Activated CD4-positive, alpha-beta T cell treated with anti-CD3 and anti-CD28 coated beads for 36 hours (primary cell): Measurements from ENCODE around the gene HLA-DRB1. TPM values are rescaled to one million over a fixed set of nuclear protein-coding genes. Genes with fewer than 3 reads are reported as not detected.
"Not testable (repeated sequence)": the region's sequence is repeated elsewhere in the genome, so short reads cannot be mapped to it uniquely, and the experiment has no call there.

Experiments used
- ATAC-seq: fragments of 200-7000 bp; cut with Tn5 transposase; one replicate; pipeline ENCODE4 v1.10.0; 2021; ENCODE audit warnings: mild to moderate bottlenecking, moderate library complexity
- CTCF ChIA-PET: fragments of 350-600 bp; sonication (Branson Sonifier 250); formaldehyde crosslinking; loops from one replicate; lab custom pipeline; 2021; ENCODE audit warnings: antibody characterized with exemption; lab: Charles Lee
- POLR2A ChIA-PET: fragments of 350-600 bp; sonication (Branson Sonifier 250); formaldehyde crosslinking; loops from one replicate; lab custom pipeline; 2021; ENCODE audit warnings: antibody characterized with exemption, inconsistent platforms; lab: Charles Lee
- DNase-seq: peaks from one replicate; pipeline ENCODE4 v3.0.0-alpha.2; 2020
- H3K27ac Mint-ChIP-seq: one replicate; pipeline ENCODE4 v1.8.0; 2021; ENCODE audit warnings: mixed read lengths
- H3K27me3 Mint-ChIP-seq: one replicate; pipeline ENCODE4 v1.8.0; 2021; ENCODE audit warnings: mixed read lengths
- H3K36me3 Mint-ChIP-seq: one replicate; pipeline ENCODE4 v1.8.0; 2021; ENCODE audit warnings: low read depth, mixed read lengths
- H3K4me1 Mint-ChIP-seq: one replicate; pipeline ENCODE4 v1.8.0; 2021; ENCODE audit warnings: mixed read lengths
- H3K4me3 Mint-ChIP-seq: one replicate; pipeline ENCODE4 v1.8.0; 2021; ENCODE audit warnings: mild to moderate bottlenecking, moderate library complexity, mixed read lengths
- H3K9me3 Mint-ChIP-seq: one replicate; pipeline ENCODE4 v1.8.0; 2021; ENCODE audit warnings: low read depth, mixed read lengths
- intact Hi-C, 2 experiments: fragments of 100-400 bp; cut with DNase I in 1 of 2; cut with micrococcal nuclease in 1 of 2; formaldehyde crosslinking; loops; one replicate each; pipeline versions ENCODE4 v1.14.2 to v1.15.1; 2022 to 2024; cut with DNase I, micrococcal nuclease
- total RNA-seq, 2 experiments: library from RNA; stranded (reverse); gene quantifications; one replicate each; pipeline ENCODE4 v1.2.3, GENCODE V29; 2021

HLA-DRB1 gene
- total RNA-seq, 2 experiments from 2014 or later = 12.7 to 16.6 TPM

DNA sequence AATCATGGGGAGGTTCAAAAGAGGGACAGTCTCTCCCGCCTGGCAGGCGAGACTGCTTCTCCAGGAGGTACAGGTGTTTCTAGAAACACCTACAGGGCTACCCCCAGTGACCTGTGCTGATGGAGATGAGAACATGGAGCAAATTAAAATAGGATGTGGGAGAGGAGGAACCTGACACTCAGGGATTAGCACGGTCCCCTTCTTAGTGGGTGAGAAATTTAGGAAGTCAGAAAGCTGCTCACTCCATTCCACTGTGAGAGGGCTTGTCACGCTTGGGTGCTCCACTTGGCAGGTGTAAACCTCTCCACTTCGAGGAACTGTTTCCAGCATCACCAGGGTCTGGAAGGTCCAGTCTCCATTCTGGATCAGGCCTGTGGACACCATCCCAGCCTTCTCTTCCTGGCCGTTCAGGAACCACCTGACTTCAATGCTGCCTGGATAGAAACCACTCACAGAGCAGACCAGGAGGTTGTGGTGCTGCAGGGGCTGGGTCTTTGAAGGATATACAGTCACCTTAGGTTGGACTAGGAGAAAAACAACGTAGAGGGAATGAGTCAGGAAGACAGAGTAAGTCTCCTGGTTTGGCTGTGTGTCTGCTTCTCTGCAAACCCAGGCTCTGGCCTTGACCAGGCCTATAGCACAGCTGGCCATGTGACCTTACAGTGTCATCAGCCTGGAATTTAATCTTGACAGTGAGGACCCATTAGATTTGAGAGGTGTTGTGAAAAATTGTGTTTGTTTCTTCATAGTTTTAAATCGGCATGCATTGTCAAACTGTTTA lies 8.1 kb downstream of the HLA-DRB1 start:
- CTCF ChIA-PET = no interaction called here

DNA sequence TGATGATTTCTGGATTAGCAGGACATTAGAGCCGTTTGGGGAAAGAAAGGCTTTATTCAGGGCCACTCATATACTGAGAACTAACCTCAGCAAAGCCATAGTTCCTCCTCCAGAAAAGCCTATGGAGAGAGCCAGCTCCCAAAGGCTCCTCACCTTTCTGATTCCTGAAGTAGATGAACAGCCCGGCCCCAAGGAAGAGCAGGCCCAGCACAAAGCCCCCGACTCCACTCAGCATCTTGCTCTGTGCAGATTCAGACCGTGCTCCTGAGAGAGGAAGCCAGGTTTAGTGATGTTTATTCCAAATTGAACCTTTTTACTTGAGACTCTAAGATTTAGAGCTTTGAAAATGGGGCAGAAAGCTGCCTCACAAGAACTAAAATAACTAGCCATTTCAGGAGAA lies 9.1 kb downstream of the HLA-DRB1 start:
- no peaks in the 10 kb centered on the region for H3K27me3 Mint-ChIP-seq
- H3K4me3 Mint-ChIP-seq = no peak overlapping the region
- no peaks in the 10 kb centered on the region for H3K9me3 Mint-ChIP-seq
- DNase-seq (no peak), ATAC-seq (no peak)
- no peak overlapping the region for H3K27ac Mint-ChIP-seq
- POLR2A ChIA-PET = no interaction called here
- H3K4me1 Mint-ChIP-seq = peaks cover 16% of the 10 kb centered on the region
- intact Hi-C loops = loop anchor here in 1 of 2 experiments (10.0 kb wide), 1 partner anchor 56 kb away; no protein-coding TSS in a partner anchor
- peaks cover 3% of the 10 kb centered on the region for H3K36me3 Mint-ChIP-seq
- CTCF ChIA-PET = interaction anchor here (0.7 kb wide), 1 partner anchor 41 kb away, joined by 3 read pairs; no protein-coding TSS in a partner anchor

More for the DNA sequence above, 8.1 kb downstream of the HLA-DRB1 start:
- POLR2A ChIA-PET = no interaction called here
- Mint-ChIP-seq H3K27ac (no peak overlapping the region), H3K4me1 (peaks cover 16% of the 10 kb centered on the region), H3K9me3 (no peaks in the 10 kb centered on the region), H3K4me3 (no peak overlapping the region), H3K36me3 (peaks cover 3% of the 10 kb centered on the region), H3K27me3 (no peaks in the 10 kb centered on the region)
- no peak for DNase-seq
- intact Hi-C loops = loop anchor here (1.0 to 10.0 kb wide), 2 partner anchors 28 to 57 kb away; no protein-coding TSS in a partner anchor
- no peak for ATAC-seq

DNA sequence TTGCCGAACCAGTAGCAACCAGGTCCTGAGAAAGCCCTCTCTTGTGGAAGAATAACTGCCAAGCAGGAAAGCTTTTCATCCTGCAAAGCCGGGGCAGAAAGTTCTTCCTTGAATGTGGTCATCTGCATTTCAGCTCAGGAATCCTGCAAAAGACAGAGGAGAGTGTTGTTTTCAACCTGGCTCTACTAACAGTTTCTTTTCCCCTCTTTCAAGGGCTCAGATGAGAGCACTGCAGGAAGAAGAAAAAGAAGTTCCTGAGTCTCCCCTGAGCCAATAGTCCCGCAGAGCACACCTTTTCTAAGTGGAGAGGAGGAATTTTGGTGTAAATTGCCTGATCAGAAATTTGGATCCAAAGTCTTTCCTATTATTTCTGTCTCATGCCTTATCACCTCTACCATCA lies 10.7 kb downstream of the HLA-DRB1 start:
- ATAC-seq (no peak), DNase-seq (no peak)
- CTCF ChIA-PET = no interaction called here
- Mint-ChIP-seq H3K9me3 (no peaks in the 10 kb centered on the region), H3K27ac (no peak overlapping the region), H3K4me1 (peaks cover 12% of the 10 kb centered on the region), H3K27me3 (no peaks in the 10 kb centered on the region), H3K36me3 (peaks cover 3% of the 10 kb centered on the region), H3K4me3 (no peak overlapping the region)
- POLR2A ChIA-PET = no interaction called here
- intact Hi-C loops = no loop called here

DNA sequence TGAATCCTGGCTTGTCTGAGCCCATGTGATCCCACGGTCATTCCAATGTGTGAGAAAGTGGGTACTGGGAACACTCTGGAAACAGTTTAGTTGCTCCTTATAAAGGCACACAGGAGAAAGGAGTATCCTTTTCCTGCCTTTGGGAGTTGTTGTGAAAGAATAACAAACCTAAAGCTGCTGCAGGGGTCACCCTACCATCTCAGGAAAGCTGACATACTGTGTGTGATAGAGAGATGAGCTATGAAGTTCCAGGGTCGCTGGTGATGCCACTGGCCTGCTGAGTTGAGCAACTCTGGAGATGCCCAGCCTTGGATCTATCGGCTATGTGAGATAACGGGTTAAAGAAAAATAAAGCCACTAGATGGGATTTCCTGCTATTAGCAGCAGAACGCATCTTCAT lies 12.2 kb downstream of the HLA-DRB1 start:
- intact Hi-C loops, H3K27ac Mint-ChIP-seq, H3K27me3 Mint-ChIP-seq, POLR2A ChIA-PET, H3K4me3 Mint-ChIP-seq, DNase-seq, H3K9me3 Mint-ChIP-seq, ATAC-seq, CTCF ChIA-PET, H3K4me1 Mint-ChIP-seq, H3K36me3 Mint-ChIP-seq: not testable (repeated sequence)

DNA sequence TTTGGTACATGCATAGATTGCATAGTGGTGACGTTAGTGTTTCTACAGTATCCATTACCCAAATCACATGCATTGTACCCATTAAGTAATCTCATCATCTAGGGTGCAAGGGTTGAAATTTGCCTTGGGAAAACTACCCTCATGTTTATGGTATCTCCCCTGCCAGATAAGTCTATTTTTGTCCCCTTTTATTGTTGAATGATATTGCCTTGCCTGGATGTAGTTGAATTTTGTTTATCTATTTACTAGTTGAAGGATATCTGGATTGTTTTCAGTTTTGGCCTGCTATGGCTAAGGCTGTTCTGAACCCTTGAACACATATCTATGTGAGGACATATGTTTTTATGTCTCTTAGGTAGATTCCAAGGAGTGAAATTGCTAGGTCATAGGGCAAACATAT lies 13.4 kb downstream of the HLA-DRB1 start:
- no peaks in the 10 kb centered on the region for H3K9me3 Mint-ChIP-seq
- no peak overlapping the region for H3K4me3 Mint-ChIP-seq
- DNase-seq (no peak), ATAC-seq (no peak)
- H3K27me3 Mint-ChIP-seq = no peaks in the 10 kb centered on the region
- ChIA-PET CTCF (no interaction called here), POLR2A (no interaction called here)
- H3K27ac Mint-ChIP-seq = no peak overlapping the region
- peaks cover 6% of the 10 kb centered on the region for H3K4me1 Mint-ChIP-seq
- intact Hi-C loops = no loop called here
- H3K36me3 Mint-ChIP-seq = peaks cover 3% of the 10 kb centered on the region

DNA sequence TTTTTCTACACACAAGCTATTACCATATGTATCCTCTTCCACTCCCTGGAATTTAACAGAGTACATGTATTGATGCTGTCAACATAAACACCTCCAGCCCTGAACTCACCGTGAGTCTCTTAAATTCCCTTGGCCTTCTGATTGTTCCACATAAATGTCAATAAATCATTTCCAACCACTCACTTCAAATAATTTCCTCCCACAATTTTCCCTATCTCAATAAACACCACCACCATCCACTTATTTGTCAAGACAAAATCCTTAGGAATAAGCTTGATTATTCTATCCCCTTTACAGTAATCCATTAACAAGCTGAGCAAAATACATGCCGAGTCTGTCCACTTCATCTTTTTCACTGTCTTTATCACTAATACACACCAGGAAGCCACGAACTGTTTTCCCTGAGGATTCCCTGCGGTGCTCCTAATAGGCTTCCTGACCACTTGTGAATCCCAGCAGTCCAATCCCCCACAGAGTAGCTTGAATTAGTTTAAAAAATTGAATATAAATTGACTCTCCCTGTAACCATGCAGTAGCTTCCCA lies 19.2 kb downstream of the HLA-DRB1 start:
- Mint-ChIP-seq H3K4me3 (no peak overlapping the region), H3K27ac (no peak overlapping the region), H3K36me3 (no peaks in the 10 kb centered on the region), H3K9me3 (no peaks in the 10 kb centered on the region), H3K4me1 (peaks cover 7% of the 10 kb centered on the region), H3K27me3 (no peaks in the 10 kb centered on the region)
- POLR2A ChIA-PET = no interaction called here
- CTCF ChIA-PET = interaction anchor here (0.6 kb wide), 1 partner anchor 163 kb away, joined by 3 read pairs; no protein-coding TSS in a partner anchor
- DNase-seq (no peak), ATAC-seq (no peak)
- intact Hi-C loops = loop anchor here in 1 of 2 experiments (1.0 kb wide), 1 partner anchor 88 kb away; no protein-coding TSS in a partner anchor

DNA sequence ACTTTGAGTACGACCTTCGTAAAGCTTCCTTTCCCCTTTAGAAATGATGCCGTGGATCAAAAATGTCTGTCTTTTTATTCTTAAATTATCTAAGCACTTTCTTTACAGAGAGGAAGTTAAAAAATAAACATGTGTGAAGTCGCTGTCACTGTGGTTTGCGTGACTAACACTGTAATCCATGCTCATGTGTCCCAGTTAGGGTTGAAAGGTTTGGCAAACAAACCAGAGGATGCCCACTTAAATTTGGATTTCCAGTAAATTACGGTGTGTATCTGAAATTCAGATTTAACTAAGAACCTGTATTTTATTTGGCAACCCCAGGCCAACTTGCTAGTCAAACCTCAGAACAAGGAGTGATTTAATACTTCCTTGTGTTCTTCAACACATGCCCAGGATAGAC lies 21.1 kb downstream of the HLA-DRB1 start:
- no peaks in the 10 kb centered on the region for H3K36me3 Mint-ChIP-seq
- no peak overlapping the region for H3K27ac Mint-ChIP-seq

DNA sequence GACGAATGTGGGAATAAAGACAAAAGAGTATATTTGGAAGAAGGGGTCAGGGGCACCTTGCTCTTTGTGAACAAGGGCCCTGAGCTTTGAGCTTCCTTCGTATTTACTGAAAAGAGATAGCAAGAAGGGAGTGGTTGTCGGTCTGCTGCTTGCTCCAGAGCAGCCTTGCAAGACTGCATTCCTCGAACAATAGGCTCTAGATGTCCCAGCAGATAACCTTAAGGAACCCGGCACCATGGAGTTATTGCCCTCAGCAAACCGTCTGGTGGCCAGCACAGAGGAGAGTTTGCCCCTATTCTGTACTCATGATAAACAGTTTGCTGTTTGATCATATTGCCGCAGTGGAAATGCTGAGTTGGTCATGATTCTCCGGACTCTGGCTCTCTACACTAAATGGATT lies 22.7 kb downstream of the HLA-DRB1 start:
- ChIA-PET CTCF (no interaction called here), POLR2A (no interaction called here)
- Mint-ChIP-seq H3K27me3 (peaks cover 2% of the 10 kb centered on the region), H3K4me1 (peaks cover 7% of the 10 kb centered on the region), H3K36me3 (no peaks in the 10 kb centered on the region), H3K9me3 (no peaks in the 10 kb centered on the region), H3K27ac (no peak overlapping the region), H3K4me3 (no peak overlapping the region)
- intact Hi-C loops = no loop called here
- no peak for ATAC-seq
- DNase-seq = no peak

More for the DNA sequence above, 21.1 kb downstream of the HLA-DRB1 start:
- ChIA-PET CTCF (no interaction called here), POLR2A (no interaction called here)
- H3K4me1 Mint-ChIP-seq = peaks cover 7% of the 10 kb centered on the region
- ATAC-seq (no peak), DNase-seq (no peak)
- H3K9me3 Mint-ChIP-seq = no peaks in the 10 kb centered on the region
- intact Hi-C loops = no loop called here
- H3K27me3 Mint-ChIP-seq = no peaks in the 10 kb centered on the region
- H3K4me3 Mint-ChIP-seq = no peak overlapping the region

DNA sequence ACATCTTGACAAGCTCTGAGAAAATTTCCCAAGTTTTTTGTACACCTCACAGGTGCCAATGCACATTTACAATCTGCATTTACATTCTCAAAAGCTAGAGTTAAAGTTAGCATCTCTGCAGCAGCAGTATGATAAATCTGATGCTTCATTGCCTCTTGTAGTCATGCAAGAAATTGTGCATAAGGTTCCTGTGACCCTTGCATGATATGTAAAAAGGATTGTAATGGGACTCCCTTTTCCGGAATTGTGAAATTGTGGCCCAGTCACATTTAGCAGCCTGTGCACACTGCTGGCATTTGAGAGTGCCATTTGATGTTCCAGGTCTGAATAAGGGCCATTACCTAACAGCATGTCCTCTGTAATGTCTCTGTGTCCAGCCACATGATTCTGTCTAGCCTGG lies 24.1 kb downstream of the HLA-DRB1 start:
- POLR2A ChIA-PET = no interaction called here
- no peak for DNase-seq
- peaks cover 3% of the 10 kb centered on the region for H3K27me3 Mint-ChIP-seq
- no peaks in the 10 kb centered on the region for H3K36me3 Mint-ChIP-seq
- peaks cover 7% of the 10 kb centered on the region for H3K4me1 Mint-ChIP-seq
- intact Hi-C loops = no loop called here
- H3K4me3 Mint-ChIP-seq = no peak overlapping the region
- H3K9me3 Mint-ChIP-seq = no peaks in the 10 kb centered on the region
- no peak for ATAC-seq
- CTCF ChIA-PET = no interaction called here
- no peak overlapping the region for H3K27ac Mint-ChIP-seq

DNA sequence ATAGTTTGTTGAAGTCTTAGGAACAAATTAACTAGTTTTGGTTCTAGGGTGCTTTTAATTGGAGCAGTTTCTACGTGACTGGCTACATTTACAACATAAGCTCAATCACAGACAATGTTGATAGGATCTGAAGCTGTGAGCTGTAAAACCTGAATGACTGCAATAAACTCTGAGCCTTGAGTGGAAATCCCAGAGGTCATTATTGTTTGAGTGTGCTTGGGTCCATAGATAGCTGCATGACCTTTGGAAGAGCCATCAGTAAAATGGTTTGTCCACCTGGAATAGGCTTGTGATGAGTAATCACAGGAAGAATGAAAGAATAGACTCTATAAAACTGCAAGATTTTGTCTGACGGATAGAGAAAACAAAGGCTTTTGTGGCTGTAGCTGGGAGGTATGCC lies 26.7 kb downstream of the HLA-DRB1 start:
- no peaks in the 10 kb centered on the region for H3K9me3 Mint-ChIP-seq
- DNase-seq (no peak), ATAC-seq (no peak)
- peaks cover 6% of the 10 kb centered on the region for H3K27me3 Mint-ChIP-seq
- intact Hi-C loops = no loop called here
- POLR2A ChIA-PET = no interaction called here
- no peak overlapping the region for H3K4me3 Mint-ChIP-seq
- no peaks in the 10 kb centered on the region for H3K36me3 Mint-ChIP-seq
- no peaks in the 10 kb centered on the region for H3K4me1 Mint-ChIP-seq
- CTCF ChIA-PET = interaction anchor here (1.0 kb wide), 1 partner anchor 60 kb away, joined by 3 read pairs; no protein-coding TSS in a partner anchor
- no peak overlapping the region for H3K27ac Mint-ChIP-seq

DNA sequence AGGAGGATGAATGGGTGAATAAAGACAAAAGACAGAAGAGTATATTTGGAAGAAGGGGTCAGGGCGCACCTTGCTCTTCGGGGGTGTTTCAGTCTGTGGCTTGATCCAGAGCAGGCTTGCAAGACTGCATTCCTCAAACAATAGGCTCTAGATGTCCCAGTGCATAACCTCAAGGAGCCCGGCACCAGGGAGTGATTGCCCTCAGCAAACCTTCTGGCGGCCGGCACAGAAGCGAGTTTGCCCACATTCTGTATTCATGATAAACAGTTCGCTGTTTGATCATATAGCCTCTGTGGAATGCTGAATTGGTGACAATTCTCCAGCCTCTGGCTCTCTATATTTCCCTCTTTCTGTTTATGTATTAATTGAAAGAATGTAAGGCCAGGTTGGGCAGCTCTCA lies 29.9 kb downstream of the HLA-DRB1 start:
- ATAC-seq = no peak
- ChIA-PET CTCF (interaction anchor here (0.6 kb wide), 1 partner anchor 183 kb away, joined by 3 read pairs; no protein-coding TSS in a partner anchor), POLR2A (no interaction called here)
- H3K27ac Mint-ChIP-seq = no peak overlapping the region
- H3K36me3 Mint-ChIP-seq = no peaks in the 10 kb centered on the region
- intact Hi-C loops = loop anchor here in 1 of 2 experiments (2.0 kb wide), 1 partner anchor 37 kb away; no protein-coding TSS in a partner anchor
- no peak overlapping the region for H3K4me3 Mint-ChIP-seq
- H3K27me3 Mint-ChIP-seq = peaks cover 10% of the 10 kb centered on the region
- no peaks in the 10 kb centered on the region for H3K9me3 Mint-ChIP-seq
- no peak for DNase-seq
- H3K4me1 Mint-ChIP-seq = no peaks in the 10 kb centered on the region
